ENCODE measurements around the gene IRAK1.
"Not testable (repeated sequence)": the region's sequence is repeated elsewhere in the genome, so short reads cannot be mapped to it uniquely, and the experiment has no call there.

Gene IRAK1

GRCh38 chrX:153995504-153995903 is 24.2 kb downstream of the IRAK1 start:
- no peak for DNase-seq (ENCODE audit: low spot score)

- not testable (repeated sequence) for DNase-seq (ENCODE audit: low spot score)
Measured at GRCh38 chrX:153994398-153994797, 25.3 kb downstream of the IRAK1 start.

GRCh38 chrX:153993978-153994377 is 25.7 kb downstream of the IRAK1 start:
- DNase-seq (ENCODE audit: low spot score): no peak

GRCh38 chrX:153993079-153993478 is 26.6 kb downstream of the IRAK1 start:
- DNase-seq (ENCODE audit: low spot score): no peak

GRCh38 chrX:153992180-153992579 is 27.5 kb downstream of the IRAK1 start:
- no peak for DNase-seq (ENCODE audit: low spot score)

- DNase-seq (ENCODE audit: low spot score): no peak
Measured at GRCh38 chrX:153991013-153991580, 28.6 kb downstream of the IRAK1 start.

GRCh38 chrX:153989973-153990655 is 29.6 kb downstream of the IRAK1 start:
- DNase-seq (ENCODE audit: low spot score): no peak

GRCh38 chrX:153988493-153988892 is 31.2 kb downstream of the IRAK1 start:
- no peak for DNase-seq (ENCODE audit: low spot score)

GRCh38 chrX:153984351-153985178 is 35.1 kb downstream of the IRAK1 start:
- DNase-seq (ENCODE audit: low spot score): no peak

- DNase-seq (ENCODE audit: low spot score): no peak
Measured at GRCh38 chrX:153983321-153983801, 36.3 kb downstream of the IRAK1 start.

- DNase-seq (ENCODE audit: low spot score): no peak
Measured at GRCh38 chrX:153981771-153982533, 37.8 kb downstream of the IRAK1 start.

GRCh38 chrX:153981231-153981630 is 38.5 kb downstream of the IRAK1 start:
- DNase-seq (ENCODE audit: low spot score): no peak

- DNase-seq (ENCODE audit: low spot score): not testable (repeated sequence)
Measured at GRCh38 chrX:153980394-153980793, 39.3 kb downstream of the IRAK1 start.

- DNase-seq (ENCODE audit: low spot score): no peak
Measured at GRCh38 chrX:153974726-153975286, 44.9 kb downstream of the IRAK1 start.

- DNase-seq (ENCODE audit: low spot score): no peak
Measured at GRCh38 chrX:153974003-153974725, 45.5 kb downstream of the IRAK1 start.

GRCh38 chrX:153973127-153974002 is 46.3 kb downstream of the IRAK1 start:
- no peak for DNase-seq (ENCODE audit: low spot score)

- peak; percentile 92 for DNase-seq (ENCODE audit: low spot score)
Measured at GRCh38 chrX:153972368-153973126, 47.2 kb downstream of the IRAK1 start, which contains the start of gene TMEM187. TSS of gene TMEM187 (plus strand) at chrX:153972754. CDS start at chrX:153982063, 9,309 bp downstream.

GRCh38 chrX:153971450-153972367 is 48.0 kb downstream of the IRAK1 start, which contains the start of gene HCFC1:
TSS of gene HCFC1 (minus strand) at chrX:153971818. CDS start at chrX:153970840, 978 bp downstream.
- DNase-seq (ENCODE audit: low spot score): peak; percentile 74
